T-helper 2 cell (primary cell): ENCODE results near the gene HGF.
"Not testable (repeated sequence)": the region's sequence is repeated elsewhere in the genome, so short reads cannot be mapped to it uniquely, and the experiment has no call there.

ENCODE experiments used
- DNase-seq, 5 experiments: peaks; one replicate each; pipeline versions ENCODE4 v3.0.0 to v3.0.0-alpha.2; 2012 to 2022

Gene HGF

DNA sequence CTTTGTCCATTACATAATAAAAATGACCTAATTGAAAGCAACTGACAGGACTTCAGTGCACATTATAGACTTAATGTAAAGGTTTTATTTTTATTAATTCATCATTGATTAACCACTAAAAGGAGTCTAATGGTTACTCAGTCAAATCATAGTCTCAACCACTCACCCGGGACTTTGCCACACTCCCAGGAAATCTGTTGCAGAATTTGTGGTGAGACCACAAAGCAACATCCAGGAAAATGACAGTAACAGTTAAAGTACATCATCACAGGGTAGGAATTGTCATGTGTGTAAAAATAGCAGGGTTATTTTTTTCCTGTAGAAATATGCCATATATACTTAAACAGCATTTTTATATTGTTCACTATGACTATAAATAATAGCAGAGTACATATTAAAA is 6.3 kb upstream of the HGF start:
- DNase-seq, result no peak

DNA sequence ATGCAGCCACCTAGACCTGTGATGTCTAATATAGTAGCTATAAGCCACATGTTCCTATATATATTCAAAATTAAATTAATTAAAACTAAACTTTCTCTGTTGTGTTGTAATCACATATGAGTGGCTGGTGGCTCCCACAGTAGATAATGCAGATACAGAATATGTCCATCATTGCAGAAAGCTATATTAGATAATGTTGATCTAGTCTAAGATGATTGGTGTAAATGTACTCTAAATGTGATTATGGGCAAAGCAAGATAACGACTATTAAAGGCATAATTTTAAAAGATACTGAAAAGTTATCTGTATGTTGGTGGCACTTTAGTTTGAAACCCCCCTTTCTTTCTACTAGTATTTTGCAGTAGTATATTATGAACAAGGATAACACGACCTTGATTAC is 5.7 kb upstream of the HGF start:
- no peak for DNase-seq

DNA sequence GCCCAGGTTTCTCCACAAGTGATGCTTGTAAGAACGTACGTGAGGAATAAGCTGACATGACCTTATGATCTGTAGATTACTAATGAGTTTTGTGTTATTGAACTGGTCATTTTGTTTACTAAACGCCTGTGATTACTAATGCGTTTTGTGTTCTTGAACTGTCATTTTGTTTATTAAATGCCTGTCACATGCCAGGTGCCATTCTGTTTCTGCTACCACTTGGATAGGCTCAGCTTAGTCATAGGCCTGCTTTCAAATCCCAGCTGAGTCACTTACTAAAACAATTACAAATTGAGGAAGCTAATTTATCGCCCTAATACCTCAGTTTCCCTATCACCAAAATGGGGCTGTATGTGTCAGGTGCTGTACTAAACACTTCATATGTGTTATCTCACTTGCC is 4.7 kb upstream of the HGF start:
- no peak for DNase-seq

DNA sequence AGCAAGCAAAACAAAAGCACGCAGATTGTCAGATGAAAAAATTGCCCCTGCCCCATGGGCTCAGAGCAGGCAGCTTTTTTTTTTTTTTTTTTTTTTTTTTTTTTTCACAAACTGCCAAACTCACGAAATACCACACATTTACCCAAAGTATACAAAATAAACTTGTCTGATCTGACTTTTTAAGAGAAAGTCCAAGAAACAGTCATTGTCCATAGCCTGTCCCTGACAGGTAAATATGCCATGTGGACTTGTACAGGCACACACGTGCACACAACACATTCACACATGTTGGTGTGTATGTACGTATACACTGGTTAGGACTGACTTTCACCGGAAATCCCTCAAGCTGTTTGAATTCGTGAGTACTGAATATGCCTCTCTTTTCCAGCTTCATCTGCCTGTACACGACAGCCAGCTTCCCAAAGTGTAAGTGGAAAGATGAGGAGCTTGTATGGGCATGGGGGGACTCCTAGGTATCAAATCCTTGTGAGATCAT is 929 bp upstream of the HGF start:
- DNase-seq, result no peak

DNA sequence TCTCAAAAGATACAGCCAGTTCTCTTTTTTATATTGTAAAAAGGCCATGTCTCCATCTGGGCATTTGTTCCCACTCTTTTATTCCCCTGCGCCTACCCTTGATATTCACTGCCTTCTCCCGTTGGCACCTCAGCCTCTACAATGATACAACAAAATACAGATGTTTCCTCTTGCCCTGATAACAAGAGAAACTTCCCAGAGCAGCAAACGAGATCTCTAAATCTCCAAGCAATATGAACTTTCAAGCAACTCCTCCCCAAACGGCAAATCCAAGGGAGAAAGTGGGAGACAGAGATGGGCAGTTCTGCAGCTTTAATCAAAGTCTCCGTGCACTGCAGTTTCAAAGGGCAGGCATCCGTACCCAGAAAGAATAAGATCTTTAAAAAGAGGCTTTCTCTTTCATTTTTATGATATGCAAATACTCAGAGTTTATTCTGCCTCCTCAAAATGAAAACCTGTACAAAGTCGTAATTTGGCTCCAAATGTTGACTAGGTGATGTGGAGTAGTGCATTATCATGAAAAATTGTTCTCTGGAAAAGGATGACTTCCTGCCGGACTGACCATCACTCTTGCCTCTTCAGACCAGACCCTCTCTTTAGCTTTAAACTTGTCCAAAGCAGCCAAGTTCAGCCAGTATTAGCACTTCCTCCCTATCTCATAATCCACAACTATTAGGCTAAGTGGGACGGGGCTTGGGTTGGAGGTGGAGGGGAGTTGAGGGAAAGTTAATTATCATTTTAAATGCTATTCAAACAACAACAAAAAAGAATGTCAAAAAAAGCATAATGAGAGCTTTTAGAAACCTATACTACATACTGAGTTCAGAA is 682 bp downstream of the HGF start:
- no peak for DNase-seq

DNA sequence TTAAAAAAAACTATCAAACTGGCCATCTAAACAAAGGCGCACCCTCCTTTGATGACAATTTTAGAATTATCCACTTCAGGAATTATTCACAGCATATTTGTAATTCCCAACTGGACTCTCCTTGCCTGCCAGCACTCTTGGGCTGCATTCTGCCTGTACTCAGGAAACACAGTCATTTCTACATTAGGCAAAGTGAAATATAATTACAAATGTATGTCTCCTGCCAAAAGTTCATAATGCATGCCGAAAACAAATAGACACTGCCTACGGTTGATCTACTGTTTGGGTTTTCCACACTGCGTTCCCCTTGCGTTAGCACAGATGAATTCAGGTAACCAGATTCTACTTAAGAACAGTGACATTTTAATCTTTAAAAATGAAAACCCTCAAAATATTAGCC is 1.9 kb downstream of the HGF start:
- no peak for DNase-seq

DNA sequence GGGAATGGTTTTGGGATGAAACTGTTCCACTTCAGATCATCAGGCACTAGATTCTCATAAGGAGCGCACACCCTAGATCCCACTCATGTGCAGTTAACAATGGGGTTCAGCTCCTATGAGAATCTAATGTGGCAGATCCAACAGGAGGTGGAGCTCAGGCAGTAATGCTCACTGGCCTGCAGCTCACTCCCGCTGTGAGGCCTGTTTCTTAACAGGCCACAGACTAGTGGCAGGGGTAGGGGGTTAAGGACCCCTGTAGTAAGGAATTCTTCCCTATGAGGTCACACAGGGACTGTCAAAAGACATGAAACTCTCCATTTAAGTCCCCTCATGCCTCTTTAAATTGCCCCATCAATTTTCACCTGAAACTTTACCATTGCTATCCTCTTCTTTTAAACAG is 8.0 kb downstream of the HGF start:
- DNase-seq, result no peak

DNA sequence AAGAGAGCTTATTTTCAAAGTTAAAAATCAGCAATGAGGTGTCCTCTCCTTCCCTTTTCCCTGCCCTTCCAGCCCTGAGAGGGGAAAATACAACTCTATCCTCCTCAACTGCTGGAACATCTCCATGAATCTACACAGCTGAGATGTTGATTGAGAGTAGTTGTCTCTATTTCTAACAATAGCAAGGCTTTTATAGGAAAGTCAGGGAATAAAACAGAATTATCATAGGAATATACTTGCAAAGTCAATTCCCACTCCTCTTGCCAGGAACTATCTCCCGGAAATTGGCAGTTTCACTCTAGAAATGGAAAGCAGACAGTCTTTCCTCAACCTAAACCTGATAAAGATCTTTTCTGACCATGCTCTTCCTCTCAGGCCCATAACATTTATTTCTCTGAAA is 8.8 kb downstream of the HGF start:
- no peak for DNase-seq

DNA sequence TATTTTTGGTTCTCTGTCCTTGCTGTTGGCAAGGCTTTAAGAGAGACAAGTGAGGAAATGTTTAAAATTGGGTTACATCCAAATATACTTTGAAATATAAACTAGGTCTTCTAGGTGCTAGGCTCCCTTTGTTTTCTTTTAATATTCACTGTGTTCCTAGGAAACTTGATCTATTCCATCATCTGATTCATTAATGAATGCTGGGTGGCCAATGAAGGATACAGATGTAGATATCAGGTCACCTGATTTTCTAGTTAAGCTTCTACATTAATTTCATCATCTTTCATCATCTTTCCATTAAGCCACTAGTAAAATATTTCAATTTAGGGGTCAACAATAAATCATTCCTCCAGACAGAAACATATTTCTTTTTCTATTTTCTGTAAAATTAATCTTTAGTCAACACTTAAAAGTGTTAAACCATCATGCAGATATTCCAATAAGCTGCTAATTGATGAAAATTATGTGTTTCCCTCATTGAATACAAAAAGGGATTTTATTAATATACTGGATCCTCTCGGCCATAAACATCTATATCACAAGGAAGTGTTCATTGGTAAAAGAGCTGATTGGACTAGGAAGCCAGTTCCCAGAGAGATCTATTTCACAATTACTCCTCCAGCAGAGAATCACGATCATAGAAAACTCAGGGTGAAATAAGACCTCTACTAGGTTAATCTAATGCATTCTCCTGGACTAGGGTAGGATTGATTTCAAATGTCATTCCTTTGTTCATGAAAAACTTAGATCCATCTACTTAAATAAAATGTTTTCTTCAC is 14.7 kb downstream of the HGF start:
- no peak for DNase-seq

DNA sequence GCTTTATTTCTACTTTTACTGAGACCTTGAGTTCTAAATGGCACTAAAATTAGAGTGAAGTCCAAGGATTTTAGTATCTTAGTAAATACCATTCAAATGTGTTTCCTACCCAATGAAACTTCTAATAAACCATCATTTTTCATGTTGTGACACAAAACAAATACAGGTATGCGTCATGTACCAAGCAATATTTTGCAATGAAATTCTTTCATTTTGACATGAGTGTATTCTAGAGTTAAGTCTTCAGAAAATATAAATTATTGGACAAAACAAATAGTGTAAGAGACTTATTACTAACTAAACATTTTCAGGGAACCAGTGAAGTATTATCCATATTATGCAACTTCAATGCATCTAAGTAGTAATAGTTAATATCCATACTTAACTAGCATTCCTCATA is 16.5 kb downstream of the HGF start:
- no peak for DNase-seq

DNA sequence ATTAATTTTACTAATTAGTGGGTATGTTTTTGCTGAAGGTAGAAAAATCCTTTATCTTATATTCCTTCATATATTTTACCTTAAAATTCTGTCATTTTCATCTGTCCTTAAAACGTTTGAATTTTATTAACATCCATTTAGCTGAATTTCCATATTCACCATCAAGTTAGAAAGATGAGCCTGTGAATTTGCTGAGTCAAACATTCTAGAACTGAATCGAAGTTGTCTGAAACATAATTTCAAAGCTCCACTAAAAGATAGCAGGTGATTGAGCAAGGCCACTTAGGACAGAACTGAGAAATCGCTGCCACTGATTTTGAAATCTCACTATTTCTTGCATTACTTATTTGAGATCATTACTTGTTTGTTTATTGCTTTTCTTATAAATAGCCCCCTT is 17.5 kb downstream of the HGF start:
- no peak for DNase-seq

DNA sequence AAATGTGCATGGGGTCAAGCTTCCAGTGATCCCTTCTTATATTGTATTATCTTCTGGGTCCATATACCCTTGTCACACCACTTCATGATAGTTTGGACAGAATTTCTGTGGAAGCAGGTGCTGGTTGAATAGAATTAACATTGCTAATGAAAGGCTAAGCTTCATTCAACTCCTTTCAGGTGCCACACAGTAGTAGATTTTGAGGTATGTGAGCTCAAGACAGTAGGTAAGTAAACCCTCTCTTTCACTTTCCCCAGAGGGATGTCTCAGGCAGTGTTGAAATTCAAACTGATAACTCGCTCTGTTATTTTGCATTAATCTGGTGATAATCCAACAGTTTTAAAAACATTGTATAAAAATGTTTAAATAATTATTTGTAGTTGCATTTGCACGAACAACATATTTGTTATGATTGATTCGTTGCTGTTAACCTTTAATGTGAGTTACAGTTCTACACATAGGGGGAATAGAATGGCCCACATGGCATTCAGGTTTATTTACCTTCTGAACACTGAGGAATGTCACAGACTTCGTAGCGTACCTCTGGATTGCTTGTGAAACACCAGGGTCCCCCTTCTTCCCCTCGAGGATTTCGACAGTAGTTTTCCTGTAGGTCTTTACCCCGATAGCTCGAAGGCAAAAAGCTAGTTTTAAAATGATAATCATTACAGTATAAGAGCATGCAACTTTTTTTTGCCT is 18.1 kb downstream of the HGF start:
- no peak for DNase-seq

DNA sequence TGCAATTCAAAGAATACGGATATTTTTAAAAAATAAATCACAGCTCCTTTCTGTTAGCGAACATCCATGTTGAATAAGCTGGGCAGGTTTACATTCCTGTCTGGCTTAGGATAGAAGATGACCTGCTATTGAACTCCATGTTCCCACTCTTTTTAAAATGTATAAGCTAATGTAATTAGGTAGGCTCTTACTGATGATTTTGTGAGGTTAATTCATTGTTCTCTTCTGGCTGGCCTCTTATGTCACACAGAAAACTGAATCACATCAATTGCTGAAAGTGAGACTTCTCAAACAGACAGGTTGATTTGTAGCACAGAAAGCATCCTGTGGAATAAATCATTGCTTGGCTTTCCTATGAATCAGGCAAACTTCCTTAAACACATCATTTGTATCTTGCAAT is 24.2 kb downstream of the HGF start:
- DNase-seq, result no peak

DNA sequence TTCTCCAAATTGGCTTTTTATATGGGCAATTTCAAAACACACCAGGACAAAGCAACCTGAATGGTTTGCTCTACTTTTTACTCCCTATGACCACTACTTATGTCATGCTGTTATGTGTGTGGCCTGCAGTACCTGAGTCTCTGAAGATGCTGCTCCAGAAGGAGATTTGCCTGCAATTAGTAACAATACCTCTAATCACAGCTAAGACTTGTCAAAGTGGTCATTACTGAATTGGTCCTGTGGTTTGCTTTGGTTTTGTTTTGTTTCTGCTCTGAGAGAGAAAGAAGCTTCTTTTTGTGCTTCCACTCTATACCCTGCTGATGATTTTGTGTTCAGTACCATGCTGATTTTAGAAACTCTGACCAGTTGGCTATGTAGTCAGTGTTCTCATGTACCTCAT is 25.5 kb downstream of the HGF start:
- no peak for DNase-seq

DNA sequence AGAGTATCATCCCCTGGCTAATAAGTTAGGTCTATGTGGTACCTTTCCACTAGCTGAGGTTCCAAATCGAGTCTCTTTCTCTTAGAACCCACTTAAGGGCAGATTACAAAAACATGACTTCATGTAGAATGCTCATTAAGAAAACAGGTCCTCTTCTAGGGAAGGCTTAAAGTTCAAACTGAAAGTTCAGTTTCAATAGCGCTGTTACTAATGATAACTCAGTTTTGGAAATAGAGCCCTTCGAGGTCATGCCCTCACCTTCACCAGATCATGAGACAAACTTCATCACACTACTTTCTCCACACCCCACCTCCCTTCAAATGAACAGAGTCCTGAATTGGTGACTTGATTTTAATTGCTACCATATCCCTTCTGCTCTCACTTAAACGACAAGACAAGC is 26.2 kb downstream of the HGF start:
- no peak for DNase-seq

DNA sequence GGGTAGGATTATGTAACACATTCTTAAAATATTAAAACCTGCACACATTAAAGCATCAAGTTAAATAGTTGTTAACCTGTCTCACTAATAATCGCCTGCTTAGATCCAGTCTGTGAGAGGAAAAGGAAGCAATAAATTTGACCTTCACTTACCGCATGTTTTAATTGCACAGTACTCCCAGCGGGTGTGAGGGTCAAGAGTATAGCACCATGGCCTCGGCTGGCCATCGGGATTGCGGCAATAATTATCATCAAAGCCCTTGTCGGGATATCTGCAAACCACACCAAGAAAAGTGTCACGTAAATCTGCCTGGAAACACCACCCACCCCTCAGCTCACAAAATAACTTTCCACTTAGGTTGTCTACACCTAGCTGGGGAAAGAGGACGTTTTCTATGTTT is 26.6 kb downstream of the HGF start:
- DNase-seq, result no peak

DNA sequence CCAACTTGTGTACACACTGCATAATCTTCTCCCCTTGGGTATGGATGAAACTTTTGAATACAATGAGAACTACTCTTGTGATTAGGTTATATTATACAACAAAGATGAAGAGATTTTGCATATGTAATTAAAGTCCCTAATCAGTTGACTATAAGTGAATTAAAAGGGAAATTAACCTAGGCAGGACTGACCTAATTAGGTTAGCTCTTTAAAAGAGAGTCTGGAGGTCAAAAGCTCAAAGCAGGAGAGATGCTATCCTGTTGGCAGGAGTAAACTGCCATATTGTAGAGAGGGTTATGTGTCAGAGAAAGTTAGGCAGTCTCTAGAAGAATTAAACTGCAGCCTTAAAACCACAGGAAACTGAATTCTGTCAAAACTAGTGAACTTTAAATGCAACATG is 29.4 kb downstream of the HGF start:
- no peak for DNase-seq

DNA sequence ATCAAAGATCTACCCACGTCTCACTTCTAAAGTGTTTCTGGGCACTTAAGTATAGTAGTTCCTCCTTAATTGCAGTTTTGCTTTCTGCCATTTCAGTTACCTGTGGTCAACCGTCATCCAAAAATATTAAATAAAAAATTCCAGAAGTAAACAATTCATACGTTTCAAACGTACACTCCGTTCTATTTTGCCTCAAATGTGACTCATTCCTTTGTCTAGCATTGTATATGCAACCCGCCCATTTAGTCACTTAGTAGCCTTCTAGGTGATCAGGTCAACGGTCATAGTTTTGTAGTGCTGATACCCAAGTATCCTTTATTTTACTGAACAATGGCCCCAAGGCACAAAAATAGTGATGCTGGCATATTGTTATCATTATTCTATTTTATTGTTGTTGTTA is 33.8 kb downstream of the HGF start:
- no peak for DNase-seq

DNA sequence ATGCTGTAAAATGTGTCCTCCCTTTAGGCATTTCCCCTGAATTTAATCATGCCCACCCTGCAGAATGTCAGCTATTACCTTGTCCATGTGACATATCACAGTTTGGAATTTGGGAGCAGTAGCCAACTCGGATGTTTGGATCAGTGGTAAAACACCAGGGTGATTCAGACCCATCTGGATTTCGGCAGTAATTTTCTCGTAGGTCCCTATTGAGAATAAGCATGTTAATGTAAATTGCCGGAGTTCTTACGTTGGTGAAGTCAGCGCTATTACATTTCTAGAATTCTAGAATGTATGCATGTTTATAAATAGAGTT is 44.1 kb downstream of the HGF start:
- no peak for DNase-seq

DNA sequence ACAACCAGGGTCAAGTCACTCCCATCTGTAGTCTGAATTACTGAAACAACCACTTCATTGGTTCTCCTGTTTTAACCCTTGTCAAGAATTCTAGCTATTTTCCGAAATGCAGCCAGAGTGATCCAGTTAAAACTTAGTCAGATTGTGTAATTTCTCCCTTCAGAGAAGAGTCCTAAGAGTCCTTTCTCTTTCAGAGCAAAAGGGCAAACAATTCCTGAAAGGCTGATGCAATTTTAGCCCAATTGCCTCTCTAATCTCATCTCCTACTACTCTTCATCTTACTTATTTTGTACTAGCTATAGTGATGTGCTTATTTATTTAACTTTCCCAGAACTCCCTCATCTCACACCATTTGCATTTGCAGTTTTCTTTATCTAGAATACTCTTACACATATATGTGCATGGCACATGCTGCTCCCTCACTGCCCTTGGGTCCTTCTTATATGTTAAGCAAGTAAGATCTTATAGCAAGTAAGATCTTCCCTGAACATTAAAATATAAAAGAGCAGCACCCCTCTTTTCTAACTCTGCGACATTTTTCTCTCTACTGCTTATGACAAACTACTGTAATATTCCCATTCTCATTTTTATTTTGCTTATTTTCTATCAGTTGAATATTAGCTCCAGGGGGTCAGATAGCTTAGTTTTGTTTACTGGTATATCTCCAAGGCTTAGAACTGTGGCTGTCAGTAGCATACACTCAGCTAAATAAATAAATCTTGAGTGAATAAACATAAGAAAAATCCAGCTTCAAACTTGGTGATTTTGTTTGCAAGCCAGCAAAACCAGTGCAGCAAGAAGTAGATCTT is 44.6 kb downstream of the HGF start:
- DNase-seq, result no peak

DNA sequence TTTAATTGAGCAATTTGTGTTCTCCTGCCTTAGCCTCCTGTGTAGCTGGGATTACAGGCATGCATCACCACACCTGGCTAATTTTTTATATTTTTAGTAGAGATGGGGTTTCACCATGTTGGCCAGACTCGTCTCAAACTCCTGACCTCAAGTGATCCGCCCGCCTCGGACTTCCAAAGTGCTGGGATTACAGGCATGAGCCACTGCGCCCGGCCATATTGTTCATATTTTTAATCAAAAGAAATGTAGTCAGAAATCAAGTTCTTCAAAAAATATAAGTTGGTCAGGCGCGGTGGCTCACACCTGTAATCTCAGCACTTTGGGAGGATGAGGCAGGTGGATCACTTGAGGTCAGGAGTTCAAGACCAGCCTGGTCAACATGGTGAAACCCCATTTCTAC is 47.6 kb downstream of the HGF start:
- not testable (repeated sequence) for DNase-seq

DNA sequence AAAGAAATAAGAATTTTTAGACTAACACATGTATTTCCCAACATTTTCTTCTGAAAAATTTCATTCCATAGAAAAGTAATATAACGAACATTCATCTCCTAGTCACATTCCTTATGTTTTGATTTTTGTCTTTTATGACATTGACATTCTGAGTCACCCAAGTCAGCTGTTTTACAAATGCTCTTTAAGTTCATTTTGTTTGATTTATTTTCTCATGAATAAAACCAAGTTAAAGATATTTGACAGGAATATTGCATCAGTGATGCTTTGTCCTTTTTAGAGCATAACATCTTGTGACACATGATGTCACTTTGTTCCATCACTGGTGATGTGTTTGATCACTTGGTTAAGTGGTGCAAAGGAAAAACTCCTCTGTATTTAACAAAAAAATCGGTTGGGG is 48.4 kb downstream of the HGF start:
- no peak for DNase-seq

DNA sequence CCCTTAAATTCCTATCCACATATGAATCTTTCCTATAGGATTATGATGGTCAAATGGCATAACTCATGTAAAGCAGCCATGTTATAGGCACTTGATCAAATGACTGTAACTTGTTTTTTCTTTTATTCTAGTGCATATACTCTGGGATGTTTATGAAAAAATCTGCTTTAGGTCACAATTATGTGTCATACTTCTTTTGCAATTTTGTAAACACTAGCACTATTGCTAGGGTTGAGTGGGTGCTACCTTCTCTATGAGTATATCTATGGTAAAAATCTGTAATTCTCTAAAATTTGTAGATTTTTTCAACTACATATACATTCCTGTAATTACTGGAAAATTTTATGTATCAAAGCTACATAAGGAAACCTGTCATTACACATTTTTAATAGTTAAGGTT is 50.0 kb downstream of the HGF start:
- DNase-seq, result no peak
